IPS-18a (cell line): ENCODE data around the gene VSIG10.
"Not testable (repeated sequence)": the region's sequence is repeated elsewhere in the genome, so short reads cannot be mapped to it uniquely, and the experiment has no call there.

Experiments
- H3K27ac ChIP-seq: one replicate; pipeline ENCODE4 v1.5.1; 2013; ENCODE audit warnings: low read length
- H3K27me3 ChIP-seq: one replicate; pipeline ENCODE4 v1.6.1; 2013; ENCODE audit warnings: mild to moderate bottlenecking, low read length; ENCODE audit not compliant: control insufficient read depth, insufficient read depth
- H3K36me3 ChIP-seq: one replicate; pipeline ENCODE4 v1.6.1; 2013; ENCODE audit warnings: low read depth, low read length; ENCODE audit not compliant: control insufficient read depth
- H3K4me1 ChIP-seq: one replicate; pipeline ENCODE4 v1.6.1; 2013; ENCODE audit warnings: low read depth, low read length; ENCODE audit not compliant: control insufficient read depth
- H3K4me3 ChIP-seq: one replicate; pipeline ENCODE4 v1.5.1; 2013; ENCODE audit warnings: low read length
- H3K9ac ChIP-seq: one replicate; pipeline ENCODE4 v1.6.1; 2013; ENCODE audit warnings: mild to moderate bottlenecking, low read length, moderate library complexity
- H3K9me3 ChIP-seq: one replicate; pipeline ENCODE4 v1.6.1; 2013; ENCODE audit warnings: low read depth, low read length; ENCODE audit not compliant: control insufficient read depth

Gene VSIG10

GRCh38 chr12:118107011-118107410 lies 3.2 kb upstream of the VSIG10 start:
- H3K36me3 ChIP-seq: no peaks in the 10 kb centered on the region
- peaks cover 6% of the 10 kb centered on the region for H3K4me1 ChIP-seq
- H3K27me3 ChIP-seq: no peaks in the 10 kb centered on the region
- H3K9ac ChIP-seq: no peak overlapping the region
- no peaks in the 10 kb centered on the region for H3K9me3 ChIP-seq
- no peak overlapping the region for H3K4me3 ChIP-seq
- no peak overlapping the region for H3K27ac ChIP-seq

GRCh38 chr12:118103201-118103600 lies 610 bp downstream of the VSIG10 start:
- peaks cover 11% of the 10 kb centered on the region for H3K4me1 ChIP-seq
- H3K27ac ChIP-seq: peak overlapping the region; percentile 59
- peak overlapping the region; percentile 86 for H3K9ac ChIP-seq
- H3K36me3 ChIP-seq: peaks cover 8% of the 10 kb centered on the region
- peak overlapping the region; percentile 86 for H3K4me3 ChIP-seq
- no peaks in the 10 kb centered on the region for H3K27me3 ChIP-seq
- no peaks in the 10 kb centered on the region for H3K9me3 ChIP-seq

- no peak overlapping the region for H3K27ac ChIP-seq
- peaks cover 8% of the 10 kb centered on the region for H3K36me3 ChIP-seq
- H3K9me3 ChIP-seq: no peaks in the 10 kb centered on the region
- peak overlapping the region; percentile 86 for H3K4me3 ChIP-seq
- no peaks in the 10 kb centered on the region for H3K27me3 ChIP-seq
- peak overlapping the region; percentile 86 for H3K9ac ChIP-seq
- peaks cover 11% of the 10 kb centered on the region for H3K4me1 ChIP-seq
These were observed 1.2 kb downstream of the VSIG10 start for GRCh38 chr12:118102609-118103008.

GRCh38 chr12:118102070-118102469 lies 1.7 kb downstream of the VSIG10 start:
- H3K36me3 ChIP-seq: peaks cover 8% of the 10 kb centered on the region
- peak overlapping the region; percentile 86 for H3K4me3 ChIP-seq
- no peak overlapping the region for H3K27ac ChIP-seq
- peaks cover 11% of the 10 kb centered on the region for H3K4me1 ChIP-seq
- no peaks in the 10 kb centered on the region for H3K27me3 ChIP-seq
- H3K9ac ChIP-seq: peak overlapping the region; percentile 86
- no peaks in the 10 kb centered on the region for H3K9me3 ChIP-seq

GRCh38 chr12:118101051-118101450 lies 2.8 kb downstream of the VSIG10 start:
- H3K36me3 ChIP-seq: peaks cover 8% of the 10 kb centered on the region

GRCh38 chr12:118098911-118099671 lies 4.7 kb downstream of the VSIG10 start:
- H3K27ac ChIP-seq: no peak overlapping the region
- H3K4me1 ChIP-seq: peaks cover 11% of the 10 kb centered on the region
- peaks cover 17% of the 10 kb centered on the region for H3K36me3 ChIP-seq
- no peak overlapping the region for H3K9ac ChIP-seq
- no peaks in the 10 kb centered on the region for H3K9me3 ChIP-seq
- no peaks in the 10 kb centered on the region for H3K27me3 ChIP-seq
- H3K4me3 ChIP-seq: no peak overlapping the region

More at GRCh38 chr12:118101051-118101450, 2.8 kb downstream of the VSIG10 start:
- no peaks in the 10 kb centered on the region for H3K27me3 ChIP-seq
- H3K9ac ChIP-seq: no peak overlapping the region
- no peak overlapping the region for H3K4me3 ChIP-seq
- H3K9me3 ChIP-seq: no peaks in the 10 kb centered on the region
- H3K4me1 ChIP-seq: peaks cover 11% of the 10 kb centered on the region
- H3K27ac ChIP-seq: no peak overlapping the region

- H3K4me1 ChIP-seq: peaks cover 11% of the 10 kb centered on the region
- no peak overlapping the region for H3K27ac ChIP-seq
- no peak overlapping the region for H3K9ac ChIP-seq
- peaks cover 19% of the 10 kb centered on the region for H3K36me3 ChIP-seq
- H3K9me3 ChIP-seq: no peaks in the 10 kb centered on the region
- H3K4me3 ChIP-seq: no peak overlapping the region
- H3K27me3 ChIP-seq: no peaks in the 10 kb centered on the region
These were observed 5.4 kb downstream of the VSIG10 start for GRCh38 chr12:118098401-118098800.

- no peak overlapping the region for H3K4me3 ChIP-seq
- H3K27me3 ChIP-seq: no peaks in the 10 kb centered on the region
- H3K36me3 ChIP-seq: peaks cover 29% of the 10 kb centered on the region
These were observed 9.8 kb downstream of the VSIG10 start for GRCh38 chr12:118094039-118094438.

GRCh38 chr12:118089782-118090181 lies 14.0 kb downstream of the VSIG10 start:
- no peak overlapping the region for H3K4me3 ChIP-seq
- no peak overlapping the region for H3K9ac ChIP-seq
- no peak overlapping the region for H3K27ac ChIP-seq
- H3K9me3 ChIP-seq: no peaks in the 10 kb centered on the region
- H3K4me1 ChIP-seq: no peaks in the 10 kb centered on the region
- H3K36me3 ChIP-seq: peaks cover 27% of the 10 kb centered on the region
- no peaks in the 10 kb centered on the region for H3K27me3 ChIP-seq

More at GRCh38 chr12:118094039-118094438, 9.8 kb downstream of the VSIG10 start:
- Histone ChIP-seq H3K4me1 (peaks cover 4% of the 10 kb centered on the region), H3K9me3 (no peaks in the 10 kb centered on the region), H3K27ac (no peak overlapping the region), H3K9ac (no peak overlapping the region)

GRCh38 chr12:118082161-118082560 lies 21.6 kb downstream of the VSIG10 start:
- Histone ChIP-seq H3K9me3 (no peaks in the 10 kb centered on the region), H3K36me3 (peaks cover 37% of the 10 kb centered on the region), H3K4me1 (no peaks in the 10 kb centered on the region), H3K27ac (no peak overlapping the region), H3K27me3 (no peaks in the 10 kb centered on the region), H3K4me3 (no peak overlapping the region), H3K9ac (no peak overlapping the region)

GRCh38 chr12:118081521-118081920 lies 22.3 kb downstream of the VSIG10 start:
- H3K4me1 ChIP-seq, H3K27ac ChIP-seq: not testable (repeated sequence)

GRCh38 chr12:118073768-118074167 lies 30.0 kb downstream of the VSIG10 start:
- Histone ChIP-seq H3K4me1 (no peaks in the 10 kb centered on the region), H3K9me3 (no peaks in the 10 kb centered on the region), H3K27ac (no peak overlapping the region), H3K27me3 (no peaks in the 10 kb centered on the region), H3K4me3 (no peak overlapping the region), H3K9ac (no peak overlapping the region), H3K36me3 (peaks cover 53% of the 10 kb centered on the region)

More at GRCh38 chr12:118081521-118081920, 22.3 kb downstream of the VSIG10 start:
- H3K36me3 ChIP-seq: peaks cover 44% of the 10 kb centered on the region
- H3K9me3 ChIP-seq, H3K9ac ChIP-seq, H3K27me3 ChIP-seq, H3K4me3 ChIP-seq: not testable (repeated sequence)
